ENCODE data around the gene PATZ1. TPM values are rescaled to one million over a fixed set of nuclear protein-coding genes. Genes with fewer than 3 reads are reported as not detected.

PATZ1 gene
- polyA plus RNA-seq, 2 of the 4 experiments (the other 2 are of a cell fraction): 16.4 to 18.2 TPM

GRCh38 chr22:31361743-31362142 is 15.6 kb upstream of the PATZ1 start:
- peak in 1 of 2 experiments; percentile 38; a peak in 1 of 6 replicates for ATAC-seq
- no peaks in the 10 kb centered on the region for H3K9me3 ChIP-seq
- H3K4me3 ChIP-seq: no peak overlapping the region
- ChIA-PET CTCF (no interaction called here), POLR2A (no interaction called here)
- no peak for DNase-seq (ENCODE audit: low read depth in 1 of 2, low spot score in 1 of 2)
- no peak for TF ChIP-seq SREBF2 (IDR thresholded peaks at IDR 0.05)
- no peak for TF ChIP-seq CHD4 (IDR thresholded peaks at IDR 0.05; ENCODE audit: borderline replicate concordance)
- TF ChIP-seq ZC3H11A (IDR thresholded peaks at IDR 0.05): no peak
- no peak overlapping the region for H3K4me2 ChIP-seq
- no peaks in the 10 kb centered on the region for H3K4me1 ChIP-seq
- FAIRE-seq: no peak
- no peak overlapping the region for H3K27ac ChIP-seq
- WGBS (ENCODE audit: missing lambda C conversion rate): 91% methylated on average over 1 of the region's 1 CpG

- 64% methylated on average over 1 of the region's 1 CpG for WGBS (ENCODE audit: missing lambda C conversion rate)
- ATAC-seq: no peak
- no peaks in the 10 kb centered on the region for H3K9me3 ChIP-seq
- POLR2A ChIA-PET: interaction anchor here (0.7 to 1.4 kb wide), 2 partner anchors 13 to 22 kb away, joined by 3 to 8 read pairs; partner anchors contain the start of gene PATZ1
- FAIRE-seq: no peak
- H3K4me2 ChIP-seq: no peak overlapping the region
- CTCF ChIA-PET: no interaction called here
- no peak for DNase-seq (ENCODE audit: low read depth in 1 of 2, low spot score in 1 of 2)
- H3K27ac ChIP-seq: no peak overlapping the region
- H3K4me1 ChIP-seq: no peaks in the 10 kb centered on the region
- TF ChIP-seq NPAS2 (CRISPR knock-in tag; IDR thresholded peaks at IDR 0.05; ENCODE audit: borderline replicate concordance): no peak
- no peak for TF ChIP-seq MAX (IDR thresholded peaks at IDR 0.05)
- no peak for TF ChIP-seq JUN (IDR thresholded peaks at IDR 0.05)
- TF ChIP-seq ZC3H11A (IDR thresholded peaks at IDR 0.05): no peak
- no peak for TF ChIP-seq HOXA7 (CRISPR knock-in tag; IDR thresholded peaks at IDR 0.05)
- no peak for TF ChIP-seq EHF (CRISPR knock-in tag; IDR thresholded peaks at IDR 0.05)
- TF ChIP-seq SREBF2 (IDR thresholded peaks at IDR 0.05): no peak
- TF ChIP-seq NR3C1 (IDR thresholded peaks at IDR 0.05): no peak
- no peak for TF ChIP-seq USF2 (IDR thresholded peaks at IDR 0.05)
- H3K4me3 ChIP-seq: no peak overlapping the region
Observed at GRCh38 chr22:31360029-31360428, 13.9 kb upstream of the PATZ1 start.

GRCh38 chr22:31354515-31354914 is 8.4 kb upstream of the PATZ1 start:
- ChIA-PET POLR2A (no interaction called here), CTCF (interaction anchor here (0.8 to 1.3 kb wide), 2 partner anchors 10 to 12 kb away, joined by 3 read pairs; no protein-coding TSS in a partner anchor)
- H3K27ac ChIP-seq: no peak overlapping the region
- DNase-seq (ENCODE audit: low read depth in 1 of 2, low spot score in 1 of 2): no peak
- no peak overlapping the region for H3K4me2 ChIP-seq
- no peak for FAIRE-seq
- H3K4me3 ChIP-seq: no peak overlapping the region
- TF ChIP-seq HOXB5 (CRISPR knock-in tag; IDR thresholded peaks at IDR 0.05) (no peak), EHMT2 (IDR thresholded peaks at IDR 0.05; ENCODE audit: low read depth) (no peak), NPAS2 (CRISPR knock-in tag; IDR thresholded peaks at IDR 0.05; ENCODE audit: borderline replicate concordance) (no peak), HOXB13 (CRISPR knock-in tag; IDR thresholded peaks at IDR 0.05; ENCODE audit: low read depth) (no peak), TFCP2L1 (CRISPR knock-in tag; IDR thresholded peaks at IDR 0.05) (no peak), JUNB (IDR thresholded peaks at IDR 0.05) (no peak), MAX (IDR thresholded peaks at IDR 0.05) (no peak), ATOH8 (CRISPR knock-in tag; IDR thresholded peaks at IDR 0.05; ENCODE audit: low read depth) (no peak), REST (IDR thresholded peaks at IDR 0.05) (no peak), MAFK (IDR thresholded peaks at IDR 0.05; ENCODE audit: partially characterized antibody) (no peak), CEBPB (IDR thresholded peaks at IDR 0.05) (no peak), SMC3 (IDR thresholded peaks at IDR 0.05) (no peak), KDM1A (IDR thresholded peaks at IDR 0.05; ENCODE audit: low read depth) (no peak), CTCF (IDR thresholded peaks at IDR 0.05) (no peak), HEYL (CRISPR knock-in tag; IDR thresholded peaks at IDR 0.05) (no peak), ZNF302 (CRISPR knock-in tag; IDR thresholded peaks at IDR 0.05) (no peak), FOSB (CRISPR knock-in tag; IDR thresholded peaks at IDR 0.05) (no peak), ZSCAN20 (CRISPR knock-in tag; IDR thresholded peaks at IDR 0.05) (no peak), HOXA7 (CRISPR knock-in tag; IDR thresholded peaks at IDR 0.05) (no peak), CHD2 (IDR thresholded peaks at IDR 0.05; ENCODE audit: low read length, partially characterized antibody) (no peak)
- no peaks in the 10 kb centered on the region for H3K9me3 ChIP-seq
- no peaks in the 10 kb centered on the region for H3K4me1 ChIP-seq
- no peak for ATAC-seq
- 69% methylated on average over 5 of the region's 5 CpGs for WGBS (ENCODE audit: missing lambda C conversion rate)

Measured in A549 (cell line).